ENCODE data around the gene MCF2L. TPM values are rescaled to one million over a fixed set of nuclear protein-coding genes. Genes with fewer than 3 reads are reported as not detected.

The MCF2L gene
- total RNA-seq, 1 donor from 2014 or later, result under 0.01 TPM

DNA sequence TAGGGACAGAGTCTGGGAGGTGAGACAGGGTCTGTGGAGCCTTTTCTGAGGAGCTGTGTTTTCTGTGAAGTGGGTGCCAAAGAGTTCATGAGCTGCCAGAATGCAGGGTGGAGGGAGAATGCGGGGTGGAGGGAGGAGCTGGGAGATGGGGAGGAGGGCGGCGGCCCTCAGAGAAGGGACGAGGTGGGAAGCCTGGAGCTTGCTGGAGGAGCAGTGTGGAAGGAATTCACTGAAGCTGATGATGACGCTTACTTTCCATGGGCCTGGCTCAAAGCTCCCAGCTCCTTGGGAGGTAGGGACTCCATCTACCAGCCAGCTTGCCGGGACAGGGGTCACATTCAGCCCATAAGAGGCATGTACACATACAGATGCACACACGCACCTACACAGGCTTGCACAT lies 62.5 kb downstream of the MCF2L start:
- no peak for DNase-seq (ENCODE audit: low read depth)
- FAIRE-seq, result no peak
- H3K27me3 ChIP-seq (ENCODE audit: control insufficient read depth, insufficient read depth, low read length), result no peaks in the 10 kb centered on the region
- no peak overlapping the region for H3K4me3 ChIP-seq (ENCODE audit: low read depth, low read length)
- TF ChIP-seq CTCF (IDR thresholded peaks at IDR 0.05; ENCODE audit: insufficient read depth, low read length, severe bottlenecking), result no peak
- H3K36me3 ChIP-seq (ENCODE audit: control insufficient read depth, insufficient read depth, low read length), result no peaks in the 10 kb centered on the region

DNA sequence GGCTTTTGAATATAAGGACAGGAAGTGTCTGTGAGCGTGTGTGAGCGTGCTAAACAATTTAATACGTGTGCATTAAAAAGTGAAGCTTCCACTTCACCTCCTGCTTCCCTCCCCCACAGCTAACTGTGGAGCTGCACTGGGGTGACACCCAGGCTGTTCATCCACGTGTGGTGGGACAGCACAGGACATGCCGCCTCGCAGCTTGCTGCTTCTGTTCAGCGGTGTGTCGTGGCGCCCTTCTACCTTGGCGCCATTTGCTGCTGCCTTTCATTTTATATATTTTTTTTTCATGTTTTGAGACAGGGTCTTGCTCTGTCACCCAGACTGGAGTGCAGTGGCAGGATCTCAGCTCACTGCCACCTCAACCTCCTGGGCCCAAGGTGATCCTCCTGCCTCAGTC lies 63.3 kb downstream of the MCF2L start:
- no peak for TF ChIP-seq CTCF (IDR thresholded peaks at IDR 0.05; ENCODE audit: insufficient read depth, low read length, severe bottlenecking)
- H3K27me3 ChIP-seq (ENCODE audit: control insufficient read depth, insufficient read depth, low read length), result no peaks in the 10 kb centered on the region
- H3K36me3 ChIP-seq (ENCODE audit: control insufficient read depth, insufficient read depth, low read length), result no peaks in the 10 kb centered on the region
- FAIRE-seq, result no peak
- DNase-seq (ENCODE audit: low read depth), result no peak
- H3K4me3 ChIP-seq (ENCODE audit: low read depth, low read length), result no peak overlapping the region

GRCh38 chr13:113033054-113033850 lies 64.2 kb downstream of the MCF2L start:
- no peak for FAIRE-seq
- TF ChIP-seq CTCF (IDR thresholded peaks at IDR 0.05; ENCODE audit: insufficient read depth, low read length, severe bottlenecking), result no peak
- Histone ChIP-seq H3K27me3 (ENCODE audit: control insufficient read depth, insufficient read depth, low read length) (no peaks in the 10 kb centered on the region), H3K4me3 (ENCODE audit: low read depth, low read length) (no peak overlapping the region), H3K36me3 (ENCODE audit: control insufficient read depth, insufficient read depth, low read length) (no peaks in the 10 kb centered on the region)
- no peak for DNase-seq (ENCODE audit: low read depth)

GRCh38 chr13:113034451-113035212 lies 65.6 kb downstream of the MCF2L start:
- peak; percentile 80 for TF ChIP-seq CTCF (IDR thresholded peaks at IDR 0.05; ENCODE audit: insufficient read depth, low read length, severe bottlenecking)
- H3K4me3 ChIP-seq (ENCODE audit: low read depth, low read length), result no peak overlapping the region
- H3K36me3 ChIP-seq (ENCODE audit: control insufficient read depth, insufficient read depth, low read length), result no peaks in the 10 kb centered on the region
- DNase-seq (ENCODE audit: low read depth) (peak; percentile 29), FAIRE-seq (no peak)
- no peaks in the 10 kb centered on the region for H3K27me3 ChIP-seq (ENCODE audit: control insufficient read depth, insufficient read depth, low read length)

DNA sequence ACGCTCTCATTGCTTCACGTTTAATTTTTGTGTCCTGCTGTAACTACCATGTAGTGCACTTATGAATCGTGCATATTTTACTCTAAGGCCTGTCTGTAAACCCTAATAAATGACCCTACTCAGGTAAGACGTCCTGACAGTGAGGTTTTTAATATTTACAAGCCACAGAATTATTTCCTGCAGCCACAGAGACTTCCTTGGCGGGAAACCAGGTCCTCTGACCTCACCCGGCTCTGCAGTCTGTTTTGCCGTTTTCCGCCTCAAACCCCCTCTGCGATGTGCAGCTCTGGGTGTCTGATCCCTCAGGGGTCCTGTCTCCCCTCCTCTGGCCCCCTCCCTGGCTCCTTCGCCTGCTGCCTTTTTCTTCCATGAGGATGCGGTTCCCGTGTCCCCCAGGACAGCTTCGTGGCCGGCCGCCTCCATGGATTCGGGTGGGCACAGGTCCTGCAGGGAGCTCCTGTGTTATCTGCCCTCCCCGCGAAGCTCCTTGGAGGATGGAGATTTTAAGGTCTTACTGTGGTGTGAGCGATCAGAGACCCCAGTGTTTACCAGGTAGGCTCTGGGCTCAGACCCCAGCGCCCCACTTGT lies 66.3 kb downstream of the MCF2L start:
- Histone ChIP-seq H3K4me3 (ENCODE audit: low read depth, low read length) (no peak overlapping the region), H3K27me3 (ENCODE audit: control insufficient read depth, insufficient read depth, low read length) (no peaks in the 10 kb centered on the region), H3K36me3 (ENCODE audit: control insufficient read depth, insufficient read depth, low read length) (no peaks in the 10 kb centered on the region)
- no peak for DNase-seq (ENCODE audit: low read depth)
- peak; percentile 23 for FAIRE-seq
- TF ChIP-seq CTCF (IDR thresholded peaks at IDR 0.05; ENCODE audit: insufficient read depth, low read length, severe bottlenecking), result no peak
